OCI-LY1 (cell line): ENCODE data around the gene RASAL2.

Source experiments
- EZH2 ChIP-seq: fragments of 200-600 bp; sonication (generic), shearing (Covaris generic); IDR thresholded peaks from 2 replicates; pipeline ENCODE4 v1.8.0; 2017; ENCODE audit warnings: borderline replicate concordance, mixed run types, mild to moderate bottlenecking, antibody characterized with exemption, low read length, moderate library complexity, mixed read lengths
- TF ChIP-seq, protein P1 (sequence below): fragments of 200-600 bp; sonication (generic), shearing (Covaris generic); IDR thresholded peaks from 2 replicates; pipeline ENCODE4 v1.5.1; 2017; ENCODE audit warnings: mild to moderate bottlenecking, antibody characterized with exemption, low read length, moderate library complexity, mixed read lengths

DNA sequence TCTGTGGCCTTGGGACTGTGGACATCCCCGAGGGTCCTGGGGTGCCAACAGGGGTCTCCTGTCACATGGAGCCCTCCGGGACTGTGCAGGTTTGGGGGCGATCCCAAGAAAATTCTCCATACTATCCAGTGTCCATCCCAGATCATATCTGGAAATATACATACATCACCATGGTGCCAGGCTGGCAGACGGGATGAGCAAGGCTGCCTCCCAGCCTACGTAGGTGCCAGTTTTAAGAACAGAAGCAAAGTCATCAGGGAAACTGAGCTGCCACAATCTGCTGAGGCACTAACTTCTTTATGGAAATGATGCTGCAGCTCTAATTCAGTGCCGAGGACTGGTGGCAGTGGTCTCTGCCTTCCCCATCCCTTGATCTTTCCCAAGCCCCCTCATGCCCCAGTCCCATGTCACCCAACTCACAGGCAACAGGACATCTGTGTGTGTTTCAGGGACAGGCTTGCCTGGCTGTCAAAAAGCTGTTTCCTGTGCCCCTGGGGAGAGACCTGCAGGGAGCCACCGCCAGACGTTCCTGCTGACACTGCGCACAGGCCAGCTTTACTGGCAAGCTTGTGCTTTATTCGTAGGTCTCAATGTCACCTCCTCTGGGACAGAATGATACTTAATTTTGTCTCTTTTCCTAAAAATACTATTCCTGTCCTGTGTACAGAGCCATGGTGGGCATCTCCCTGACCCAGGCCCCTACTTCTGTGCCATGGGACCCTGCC, 434.5 kb downstream of the RASAL2 start:
- TF ChIP-seq, protein P1, sequence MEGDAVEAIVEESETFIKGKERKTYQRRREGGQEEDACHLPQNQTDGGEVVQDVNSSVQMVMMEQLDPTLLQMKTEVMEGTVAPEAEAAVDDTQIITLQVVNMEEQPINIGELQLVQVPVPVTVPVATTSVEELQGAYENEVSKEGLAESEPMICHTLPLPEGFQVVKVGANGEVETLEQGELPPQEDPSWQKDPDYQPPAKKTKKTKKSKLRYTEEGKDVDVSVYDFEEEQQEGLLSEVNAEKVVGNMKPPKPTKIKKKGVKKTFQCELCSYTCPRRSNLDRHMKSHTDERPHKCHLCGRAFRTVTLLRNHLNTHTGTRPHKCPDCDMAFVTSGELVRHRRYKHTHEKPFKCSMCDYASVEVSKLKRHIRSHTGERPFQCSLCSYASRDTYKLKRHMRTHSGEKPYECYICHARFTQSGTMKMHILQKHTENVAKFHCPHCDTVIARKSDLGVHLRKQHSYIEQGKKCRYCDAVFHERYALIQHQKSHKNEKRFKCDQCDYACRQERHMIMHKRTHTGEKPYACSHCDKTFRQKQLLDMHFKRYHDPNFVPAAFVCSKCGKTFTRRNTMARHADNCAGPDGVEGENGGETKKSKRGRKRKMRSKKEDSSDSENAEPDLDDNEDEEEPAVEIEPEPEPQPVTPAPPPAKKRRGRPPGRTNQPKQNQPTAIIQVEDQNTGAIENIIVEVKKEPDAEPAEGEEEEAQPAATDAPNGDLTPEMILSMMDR: no peak
- no peak for TF ChIP-seq EZH2
